Fibroblast of the conjunctiva (primary cell): Measurements from ENCODE around the gene OR5W2.
"Not testable (repeated sequence)": the region's sequence is repeated elsewhere in the genome, so short reads cannot be mapped to it uniquely, and the experiment has no call there.

Experiments
- DNase-seq: peaks from one replicate; pipeline ENCODE4 v3.0.0-alpha.2; 2010; ENCODE audit warnings: low read depth

OR5W2 gene

DNA sequence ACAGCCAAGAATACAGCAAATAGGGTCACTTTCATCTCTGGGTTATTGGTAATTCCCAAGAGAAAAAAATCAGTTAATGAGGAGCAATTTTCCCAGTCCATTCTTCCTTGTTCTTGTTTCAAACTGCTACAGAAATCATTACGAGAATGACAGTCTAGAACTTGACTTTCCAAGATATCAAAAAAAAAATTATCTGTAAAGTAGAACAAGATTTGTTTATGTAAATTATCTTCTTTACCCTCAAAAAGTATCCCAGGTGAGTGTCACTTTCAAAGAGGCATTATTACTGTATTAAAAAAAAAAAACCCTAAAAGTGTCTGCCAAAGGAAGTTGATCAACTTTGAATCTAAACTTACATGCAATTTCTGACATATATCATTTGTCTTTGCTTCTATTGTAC, at the start of gene OR5W2:
Gene OR5W2 (minus strand): TSS at position 101 of the 400 bp plus-strand sequence. CDS start 0 bp downstream, at position 101.
- DNase-seq: no peak

DNA sequence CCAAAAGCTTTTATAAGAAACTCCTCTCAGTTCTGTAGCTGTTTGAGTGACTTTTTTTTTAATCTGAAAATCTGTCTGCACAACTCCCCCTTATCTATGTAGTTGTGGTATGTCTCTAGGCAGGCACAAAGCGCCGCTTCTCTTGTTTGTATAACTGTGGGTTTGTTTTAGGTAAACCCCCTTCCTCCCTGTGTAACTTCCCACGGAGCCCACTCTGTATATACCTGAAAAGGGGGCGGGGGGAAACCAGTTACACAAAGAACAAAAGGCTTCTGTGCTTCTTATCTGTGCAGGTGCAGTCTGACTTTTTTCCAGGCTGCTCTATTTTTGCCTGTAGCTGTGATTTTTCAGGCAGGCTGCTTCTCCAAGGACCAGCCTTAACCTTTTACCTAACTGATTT, 42.1 kb upstream of the OR5W2 start:
- no peak for DNase-seq

DNA sequence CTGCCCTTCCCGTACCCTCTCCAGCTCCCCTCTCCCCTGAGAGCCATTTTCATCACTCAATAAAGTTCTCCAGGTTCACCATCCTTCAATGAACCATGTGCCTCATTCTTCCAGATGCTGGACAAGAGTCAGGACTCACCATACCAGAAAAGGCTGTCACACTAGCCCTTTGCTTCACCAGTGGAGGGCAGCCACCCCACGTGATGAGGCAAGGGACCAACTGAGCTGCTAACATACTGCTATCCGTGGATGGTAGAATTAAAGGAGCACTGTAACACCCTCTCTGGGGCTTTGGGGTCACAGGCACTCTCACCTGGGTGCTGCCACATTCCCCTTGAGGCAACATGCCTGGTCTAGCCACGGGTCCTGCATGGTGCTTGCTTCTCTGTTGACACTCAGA, 34.9 kb upstream of the OR5W2 start:
- DNase-seq: no peak

DNA sequence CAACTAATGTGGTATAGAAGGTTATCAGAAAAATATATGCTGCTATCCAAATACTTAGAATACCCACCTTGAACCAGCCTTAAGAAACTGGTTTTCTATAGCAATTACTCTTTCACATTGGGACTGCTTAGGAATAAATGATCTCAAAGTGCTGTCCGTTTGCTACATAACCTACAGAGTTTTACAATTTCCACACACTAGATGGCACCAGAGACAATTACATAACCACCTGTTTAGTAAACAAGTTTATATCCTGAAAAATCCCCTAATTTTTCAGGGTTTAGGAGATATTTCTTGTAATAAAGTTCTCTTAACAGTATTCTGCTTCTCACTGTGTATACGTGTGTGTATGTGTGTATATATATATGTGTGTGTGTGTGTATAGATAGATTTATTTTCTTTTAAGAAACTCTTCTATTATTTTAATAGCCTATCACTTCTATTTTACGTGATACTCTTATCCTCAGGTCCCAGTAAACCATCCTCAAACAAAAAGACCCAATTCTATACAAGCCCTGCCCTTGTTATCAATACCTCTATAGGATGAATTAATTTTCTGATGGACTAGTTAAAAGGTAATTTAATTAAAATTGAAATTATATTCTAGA, 28.5 kb upstream of the OR5W2 start:
- no peak for DNase-seq

DNA sequence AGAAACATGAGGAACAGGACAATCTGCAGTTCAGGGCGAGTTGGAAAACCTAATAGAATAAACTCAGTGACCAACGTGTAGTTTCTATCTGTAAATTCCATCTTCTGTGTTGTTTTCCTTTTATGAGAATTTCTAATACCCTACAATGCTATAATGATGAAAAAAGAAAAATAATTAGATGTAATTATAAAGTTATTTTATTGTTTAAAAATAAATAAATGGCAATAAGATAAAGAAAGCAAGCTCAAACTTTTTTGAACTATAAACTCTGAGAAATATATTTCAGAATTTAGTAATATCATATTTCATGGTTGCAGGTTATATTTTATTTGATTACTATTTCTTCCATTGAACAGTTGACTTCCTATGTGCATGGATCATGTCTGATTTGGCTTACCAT, 21.9 kb upstream of the OR5W2 start, which contains the start of gene OR5I1:
Gene OR5I1 (minus strand): TSS at position 101 of the 400 bp plus-strand sequence. CDS start 0 bp downstream, at position 101.
- no peak for DNase-seq

GRCh38 chr11:55920537-55920936, 6.2 kb upstream of the OR5W2 start:
- no peak for DNase-seq

DNA sequence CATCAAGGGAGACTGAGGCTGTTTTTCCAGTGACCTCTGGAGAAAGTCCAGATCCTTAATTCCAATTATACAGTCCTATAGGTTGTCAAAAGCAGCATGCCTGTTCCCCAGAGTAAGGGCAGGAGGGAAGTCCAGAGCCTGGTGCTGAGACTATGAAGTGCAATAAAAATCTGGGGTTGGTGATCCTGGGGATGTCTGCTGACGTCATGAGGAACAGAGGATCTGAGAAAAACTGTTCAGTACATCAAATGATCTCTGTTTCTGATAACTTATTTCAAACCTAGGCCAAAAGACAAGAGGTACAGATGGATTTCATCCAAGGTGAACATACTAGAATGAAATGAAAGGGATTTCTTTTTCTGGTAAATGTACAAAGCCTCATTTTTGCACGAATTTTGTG, 12.1 kb downstream of the OR5W2 start:
- no peak for DNase-seq

DNA sequence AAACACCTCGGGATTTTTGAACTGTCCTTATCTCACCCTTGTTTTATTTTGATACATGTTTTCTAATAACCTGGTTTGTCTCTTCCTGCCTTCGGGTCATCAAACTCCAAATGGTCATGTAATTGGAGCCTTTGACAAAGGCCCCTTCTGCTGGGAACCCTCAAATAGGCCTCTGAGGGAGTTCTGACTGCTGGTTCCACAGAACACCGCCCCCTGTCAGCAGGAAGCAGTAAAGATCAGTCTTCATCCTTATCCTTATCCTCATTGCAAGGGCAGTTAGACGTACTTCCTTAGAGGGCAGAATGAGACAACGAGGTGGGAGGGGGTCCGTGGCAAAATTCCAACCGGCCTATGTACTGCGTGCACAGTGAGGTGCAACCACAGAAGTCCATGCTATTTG, 19.2 kb downstream of the OR5W2 start:
- DNase-seq: no peak

GRCh38 chr11:55885481-55885880, 28.9 kb downstream of the OR5W2 start:
- not testable (repeated sequence) for DNase-seq

GRCh38 chr11:55884995-55885394, 29.4 kb downstream of the OR5W2 start:
- not testable (repeated sequence) for DNase-seq

- not testable (repeated sequence) for DNase-seq
Measured at GRCh38 chr11:55882997-55883396, 31.4 kb downstream of the OR5W2 start, which contains the start of gene TRIM51. Gene TRIM51 (plus strand): TSS chr11:55883297. CDS start chr11:55885429, 2,132 bp downstream.

DNA sequence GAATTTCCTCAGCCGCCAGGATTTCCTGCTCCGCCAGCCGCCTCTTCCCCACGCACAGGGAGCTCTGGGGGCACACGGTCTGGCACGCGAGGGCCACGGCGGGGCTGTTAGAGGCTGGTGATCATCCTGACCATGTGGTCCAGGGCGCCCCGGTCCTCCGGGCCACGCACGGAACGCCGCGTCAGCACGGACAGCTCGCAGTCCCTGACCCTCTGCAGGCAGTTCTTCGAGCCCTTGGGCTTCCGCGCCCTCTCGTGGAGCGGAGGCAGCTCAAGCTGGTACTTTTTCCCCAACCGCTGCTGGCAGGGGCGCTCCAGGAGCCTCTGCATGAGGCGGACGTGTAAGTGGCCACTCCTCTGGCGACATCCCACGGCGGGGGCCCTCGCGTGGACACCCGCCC, 41.2 kb downstream of the OR5W2 start:
- not testable (repeated sequence) for DNase-seq

GRCh38 chr11:55872731-55873130, 41.7 kb downstream of the OR5W2 start:
- not testable (repeated sequence) for DNase-seq

- not testable (repeated sequence) for DNase-seq
Measured at GRCh38 chr11:55867354-55867753, 47.0 kb downstream of the OR5W2 start.
